GM18858 (cell line): ENCODE results near the gene ZNF580.
A peak's percentile ranks its signal among the peaks of the same experiment; 100 is the strongest.

ENCODE experiments used
- ATAC-seq: cut with Tn5 transposase; IDR thresholded peaks from one replicate; pipeline ENCODE4 v1.9.1; 2021; ENCODE audit not compliant: unreplicated experiment

ZNF580 gene

GRCh38 chr19:55644842-55645511, 4.2 kb downstream of the ZNF580 start:
- ATAC-seq = no peak

DNA sequence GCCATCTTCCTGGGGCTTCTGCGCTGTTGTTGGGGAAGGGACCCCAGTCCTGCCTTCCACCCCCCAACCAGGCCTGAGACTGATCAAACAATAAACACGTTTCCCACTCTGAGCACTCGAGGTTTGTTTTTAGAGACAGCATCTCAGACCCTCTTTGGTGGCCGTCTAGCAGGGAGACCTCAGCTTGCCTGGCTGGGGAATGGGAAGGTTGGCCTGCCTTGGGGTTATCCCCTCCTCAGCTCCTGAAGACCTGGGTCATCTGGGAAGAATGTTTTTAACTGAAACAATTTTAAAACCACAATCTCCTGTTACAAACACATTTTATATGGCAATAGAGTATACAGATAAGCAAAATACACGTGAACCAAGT, 4.7 kb downstream of the ZNF580 start:
- ATAC-seq = no peak

GRCh38 chr19:55646889-55647731, 6.3 kb downstream of the ZNF580 start:
- ATAC-seq = no peak

GRCh38 chr19:55647732-55648584, 7.2 kb downstream of the ZNF580 start, which contains the start of gene CCDC106:
Gene CCDC106 (plus strand): TSS chr19:55648212. CDS start chr19:55649047, 835 bp downstream.
- ATAC-seq = no peak

DNA sequence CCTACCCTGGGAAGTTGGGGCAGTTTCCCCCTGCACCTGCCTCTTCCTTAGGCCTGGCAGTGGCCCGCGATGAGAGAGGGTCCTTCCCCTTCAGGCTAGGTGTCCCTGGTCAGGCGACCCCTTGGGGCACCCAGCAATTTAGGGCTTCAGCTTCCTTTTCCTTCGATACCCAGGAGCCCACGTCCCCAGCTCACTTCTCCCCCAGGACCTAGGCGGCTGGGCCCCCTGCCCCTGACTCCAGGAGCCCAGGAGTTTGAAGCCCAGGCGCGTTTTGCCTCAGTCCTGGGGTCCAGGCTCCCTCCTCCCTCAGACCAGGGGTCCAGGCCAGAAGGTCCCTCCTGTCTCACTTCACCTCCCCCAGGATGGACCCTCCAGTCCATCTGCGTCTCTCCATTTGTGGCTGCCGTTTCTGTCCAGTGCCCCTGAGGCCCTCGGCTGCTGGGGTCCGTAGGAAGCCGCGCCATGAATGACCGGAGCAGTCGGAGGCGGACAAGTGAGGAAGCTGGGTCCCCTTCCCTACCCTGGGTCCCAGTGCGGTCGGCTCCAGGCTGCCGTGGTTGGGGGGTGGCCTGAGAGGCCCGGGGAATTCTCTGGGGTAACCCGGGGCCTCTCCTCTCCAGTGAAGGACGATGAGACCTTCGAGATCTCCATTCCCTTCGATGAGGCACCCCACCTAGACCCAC, 7.9 kb downstream of the ZNF580 start:
- ATAC-seq = no peak

- no peak for ATAC-seq
Measured at GRCh38 chr19:55649268-55650125, 8.7 kb downstream of the ZNF580 start.

- ATAC-seq = no peak
Measured at GRCh38 chr19:55650126-55650557, 9.3 kb downstream of the ZNF580 start.

DNA sequence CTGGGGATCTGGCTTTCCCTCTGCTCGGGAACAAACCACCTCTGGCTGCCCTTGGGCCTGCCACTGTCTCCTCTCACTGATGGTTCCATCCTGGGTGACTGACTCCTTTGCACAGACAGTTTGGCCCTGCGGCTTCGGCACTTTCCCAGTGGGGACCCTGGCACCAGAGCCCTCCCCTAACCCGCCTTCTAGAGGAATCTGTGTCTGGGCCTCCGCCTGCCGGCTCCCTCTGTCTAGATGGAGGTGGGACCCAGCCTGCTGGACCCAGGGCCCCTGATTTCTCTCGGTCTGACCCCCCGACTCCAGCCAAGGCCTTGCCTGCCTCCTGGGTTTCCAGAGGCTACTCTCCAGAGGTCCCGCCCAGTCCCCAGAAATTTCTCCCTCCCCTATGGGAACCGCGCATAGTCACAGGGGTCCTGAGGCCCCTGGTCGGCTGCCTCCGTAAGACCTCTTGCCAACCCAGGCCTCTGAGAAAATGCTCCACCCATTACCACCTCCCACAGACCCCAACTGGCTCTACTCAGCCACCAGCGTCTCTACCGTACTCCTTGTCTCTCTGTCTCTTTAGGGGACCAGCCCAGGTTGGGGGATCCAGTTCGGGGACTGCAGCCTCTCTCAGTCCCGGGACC, 9.9 kb downstream of the ZNF580 start:
- no peak for ATAC-seq

GRCh38 chr19:55651236-55651635, 10.4 kb downstream of the ZNF580 start:
- ATAC-seq = no peak

GRCh38 chr19:55652311-55653128, 11.7 kb downstream of the ZNF580 start:
- no peak for ATAC-seq

DNA sequence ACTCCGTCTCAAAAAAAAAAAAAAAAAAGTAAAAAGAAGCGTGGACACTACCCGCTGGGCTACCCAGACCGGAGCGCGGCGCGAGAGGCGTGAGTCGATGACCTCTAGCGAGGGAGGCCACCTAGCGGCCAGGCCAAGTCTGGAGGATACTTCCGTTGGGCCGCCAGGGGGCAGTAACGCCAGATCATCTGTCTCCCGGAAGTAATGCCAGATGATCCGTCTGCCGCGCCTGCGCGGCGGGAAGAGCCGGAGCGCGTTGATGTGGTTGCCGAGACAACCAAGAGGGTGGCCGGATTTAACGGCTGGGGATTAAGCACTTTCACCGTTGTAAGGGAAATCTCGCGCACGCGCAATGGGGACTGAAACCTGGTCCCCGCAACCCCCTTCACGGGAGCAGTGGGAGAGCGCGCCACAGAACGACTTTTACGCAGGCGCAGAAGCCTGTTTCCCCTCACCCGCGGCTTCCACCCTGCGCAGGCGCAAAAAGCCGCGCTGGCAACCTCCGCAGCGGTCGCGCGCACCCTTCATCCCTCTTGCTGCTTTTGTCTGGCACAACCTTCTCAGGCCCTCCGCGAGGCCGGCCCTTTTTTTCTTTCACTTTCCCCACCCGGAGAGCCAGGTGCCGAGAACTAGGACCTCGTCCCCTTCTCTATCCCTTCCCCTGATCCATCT, 13.0 kb downstream of the ZNF580 start:
- peak; percentile 34 for ATAC-seq

DNA sequence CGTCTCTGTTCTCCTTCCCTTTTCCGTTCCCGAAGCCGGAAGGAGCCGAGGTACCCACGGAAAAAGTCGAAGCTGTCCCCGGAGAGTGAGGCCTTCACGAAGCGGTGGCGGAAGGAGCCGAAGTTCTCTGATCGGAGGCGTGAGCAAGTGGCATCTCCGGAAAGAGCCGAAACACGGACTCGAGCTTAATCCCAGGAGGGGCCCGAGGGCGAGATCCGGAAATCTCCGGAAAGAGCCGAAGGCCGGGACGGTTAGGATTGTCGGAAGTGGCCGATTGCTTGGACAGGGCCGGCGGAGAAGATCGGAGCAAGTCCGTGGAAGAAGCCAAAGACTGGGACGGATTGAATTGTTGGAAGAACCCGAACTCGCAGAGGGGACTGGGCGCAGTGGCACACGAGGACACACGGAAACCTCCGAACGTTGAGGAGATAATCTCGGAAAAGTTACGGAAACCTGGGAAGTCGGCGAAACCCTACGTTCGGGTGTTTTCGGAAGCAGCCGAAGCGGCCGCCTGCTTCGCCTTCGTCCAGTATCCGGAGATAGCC, 13.6 kb downstream of the ZNF580 start:
- peak; percentile 35 for ATAC-seq

DNA sequence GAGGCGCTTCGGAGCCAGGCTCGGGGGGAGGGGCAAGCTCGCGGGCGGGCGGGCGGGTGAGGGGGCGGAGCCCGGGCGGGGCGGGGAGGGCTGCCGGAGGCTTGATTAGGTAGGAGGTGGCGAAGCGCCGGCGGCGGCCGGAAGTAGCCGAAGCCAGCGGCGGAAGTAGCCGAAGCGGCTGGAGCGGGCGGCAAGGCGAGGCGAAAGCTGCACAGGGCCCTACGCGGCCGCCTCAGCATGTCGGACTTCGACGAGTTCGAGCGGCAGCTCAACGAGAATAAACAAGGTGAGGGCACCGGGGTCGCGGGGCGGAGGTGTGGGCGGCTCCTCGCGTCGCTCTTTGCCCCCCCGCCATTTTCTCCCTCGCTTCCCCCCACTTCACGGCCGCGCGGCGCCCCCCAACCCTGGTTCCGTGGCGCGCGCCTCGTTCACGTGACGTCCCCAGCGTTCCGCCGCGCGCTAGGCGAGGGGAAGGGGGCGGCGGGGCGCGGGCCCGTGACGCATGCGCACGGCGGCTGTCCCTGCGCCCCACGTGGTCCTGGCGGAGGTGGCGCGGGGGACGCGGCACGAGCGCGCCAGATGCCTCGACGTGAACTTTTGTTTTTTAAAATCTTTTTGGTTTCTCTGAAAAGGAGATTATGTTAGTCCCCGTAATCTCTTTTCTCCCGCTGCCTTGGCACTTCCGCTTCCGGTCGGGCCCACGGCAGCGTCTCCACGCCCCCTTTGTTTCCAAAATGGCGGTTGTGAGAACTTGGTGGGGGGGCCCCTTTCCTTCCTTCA, 14.3 kb downstream of the ZNF580 start, which contains the start of gene U2AF2:
Gene U2AF2, plus strand, starts transcription at position 168 of the 780 bp plus-strand sequence. Its CDS starts 70 bp downstream, at position 238.
- peak; percentile 25 for ATAC-seq

DNA sequence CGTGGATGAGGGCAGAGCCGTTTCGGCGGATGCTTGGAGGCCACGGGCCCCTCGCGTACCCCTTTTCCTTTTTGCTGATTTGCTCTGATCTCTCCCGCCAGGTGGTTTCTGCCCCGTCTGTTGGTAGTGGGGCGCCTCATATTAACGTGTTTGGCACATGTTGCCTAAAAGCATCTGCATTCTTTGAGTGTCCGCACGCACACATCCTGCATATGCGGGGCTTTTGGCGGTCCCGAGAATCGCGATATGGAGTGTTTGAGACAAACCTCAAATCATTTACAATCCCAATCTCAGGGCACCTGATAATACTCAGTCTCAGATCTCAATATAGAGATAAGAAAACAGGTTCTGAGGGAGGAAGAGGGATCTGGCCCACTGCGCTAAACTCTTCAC, 14.8 kb downstream of the ZNF580 start:
- ATAC-seq = no peak

DNA sequence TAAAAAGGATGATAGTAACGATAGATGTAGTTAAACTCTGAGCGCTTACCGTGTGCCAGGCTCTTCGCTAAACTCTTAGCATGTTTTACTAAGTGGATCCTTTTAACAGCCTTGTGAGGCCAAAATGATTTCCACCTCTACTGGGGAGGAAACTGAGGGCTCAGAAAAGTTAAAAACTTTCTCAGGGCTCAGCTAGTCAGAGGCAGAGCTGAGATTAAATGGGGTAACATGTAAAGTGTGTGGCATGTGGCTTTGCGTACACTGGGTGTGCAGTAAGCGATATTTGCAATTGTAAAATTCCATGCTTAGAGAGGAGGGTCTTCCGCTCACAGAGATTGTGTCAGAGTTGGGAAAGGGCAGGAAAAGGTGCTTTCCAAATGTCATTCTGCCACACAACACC, 15.8 kb downstream of the ZNF580 start:
- ATAC-seq = no peak

GRCh38 chr19:55656988-55657747, 16.4 kb downstream of the ZNF580 start:
- no peak for ATAC-seq
